ENCODE data around the gene TBC1D5. TPM values are rescaled to one million over a fixed set of nuclear protein-coding genes. Genes with fewer than 3 reads are reported as not detected.
"Not testable (repeated sequence)": the region's sequence is repeated elsewhere in the genome, so short reads cannot be mapped to it uniquely, and the experiment has no call there.

TBC1D5 gene
- total RNA-seq, 3 donors from 2014 or later: 70.1 to 109 (median 90.1) TPM

GRCh38 chr3:17494117-17494809 is 248.2 kb downstream of the TBC1D5 start:
- intact Hi-C loops (cut with DNase I; ENCODE audit: low total_unique reads): no loop called here
- TF ChIP-seq CTCF (IDR thresholded peaks at IDR 0.05) (no peak), POLR2A (IDR thresholded peaks at IDR 0.05) (no peak), POLR2AphosphoS5 (IDR thresholded peaks at IDR 0.05) (no peak)
- Histone ChIP-seq H3K36me3 (no peaks in the 10 kb centered on the region), H3K4me1 (no peaks in the 10 kb centered on the region), H3K9me3 (peaks cover 0 to 3% of the 10 kb centered on the region in 2 donors), H3K27me3 (no peaks in the 10 kb centered on the region), H3K4me3 (no peak overlapping the region), H3K27ac (no peak overlapping the region)
- no peak for DNase-seq (ENCODE audit: low spot score in 2 of 2)

GRCh38 chr3:17491601-17492000 is 250.8 kb downstream of the TBC1D5 start:
- intact Hi-C loops (cut with DNase I; ENCODE audit: low total_unique reads): no loop called here

GRCh38 chr3:17491190-17491589 is 251.2 kb downstream of the TBC1D5 start:
- H3K4me3 ChIP-seq; intact Hi-C loops (cut with DNase I; ENCODE audit: low total_unique reads); H3K27me3 ChIP-seq: not testable (repeated sequence)

More at GRCh38 chr3:17491601-17492000, 250.8 kb downstream of the TBC1D5 start:
- TF ChIP-seq POLR2AphosphoS5 (IDR thresholded peaks at IDR 0.05) (no peak), POLR2A (IDR thresholded peaks at IDR 0.05) (no peak), CTCF (IDR thresholded peaks at IDR 0.05) (no peak)
- no peak for DNase-seq (ENCODE audit: low spot score in 2 of 2)
- H3K9me3 ChIP-seq: peaks cover 0 to 3% of the 10 kb centered on the region in 2 donors
- no peaks in the 10 kb centered on the region for H3K36me3 ChIP-seq
- no peaks in the 10 kb centered on the region for H3K4me1 ChIP-seq
- H3K27ac ChIP-seq: no peak overlapping the region
- H3K4me3 ChIP-seq: no peak overlapping the region
- no peaks in the 10 kb centered on the region for H3K27me3 ChIP-seq

GRCh38 chr3:17489139-17489538 is 253.3 kb downstream of the TBC1D5 start:
- no peak for DNase-seq (ENCODE audit: low spot score in 2 of 2)
- Histone ChIP-seq H3K27me3 (no peaks in the 10 kb centered on the region), H3K27ac (no peak overlapping the region), H3K4me1 (no peaks in the 10 kb centered on the region), H3K9me3 (peaks cover 0 to 3% of the 10 kb centered on the region in 2 donors), H3K36me3 (no peaks in the 10 kb centered on the region), H3K4me3 (no peak overlapping the region)
- intact Hi-C loops (cut with DNase I; ENCODE audit: low total_unique reads): no loop called here
- TF ChIP-seq CTCF (IDR thresholded peaks at IDR 0.05): no peak
- no peak for TF ChIP-seq POLR2A (IDR thresholded peaks at IDR 0.05)
- TF ChIP-seq POLR2AphosphoS5 (IDR thresholded peaks at IDR 0.05): no peak

More at GRCh38 chr3:17491190-17491589, 251.2 kb downstream of the TBC1D5 start:
- H3K27ac ChIP-seq; H3K4me1 ChIP-seq; H3K9me3 ChIP-seq; H3K36me3 ChIP-seq; DNase-seq (ENCODE audit: low spot score in 2 of 2): not testable (repeated sequence)

GRCh38 chr3:17481116-17481515 is 261.3 kb downstream of the TBC1D5 start:
- H3K27me3 ChIP-seq: no peaks in the 10 kb centered on the region
- H3K4me1 ChIP-seq: no peaks in the 10 kb centered on the region
- intact Hi-C loops (cut with DNase I; ENCODE audit: low total_unique reads): no loop called here
- no peaks in the 10 kb centered on the region for H3K9me3 ChIP-seq
- no peak overlapping the region for H3K27ac ChIP-seq
- no peak overlapping the region for H3K4me3 ChIP-seq
- TF ChIP-seq POLR2A (IDR thresholded peaks at IDR 0.05) (no peak), CTCF (IDR thresholded peaks at IDR 0.05) (no peak), POLR2AphosphoS5 (IDR thresholded peaks at IDR 0.05) (no peak)
- no peaks in the 10 kb centered on the region for H3K36me3 ChIP-seq
- DNase-seq (ENCODE audit: low spot score in 2 of 2): peak in 1 of 2 donors; percentile 51

All from breast epithelium (tissue), 4 donors.